LNCaP clone FGC (cell line): ENCODE measurements around the gene PATE1.
"Not testable (repeated sequence)": the region's sequence is repeated elsewhere in the genome, so short reads cannot be mapped to it uniquely, and the experiment has no call there.

Experiments used
- DNase-seq: peaks from one replicate; pipeline ENCODE4 v3.0.0-alpha.2; 2011; ENCODE audit warnings: low read depth
- H3K4me3 ChIP-seq: 2 replicates; pipeline ENCODE4 v1.5.1; 2011; ENCODE audit warnings: mild to moderate bottlenecking, low read depth, low read length, control low read depth
- TF ChIP-seq, protein P1 (sequence below): IDR thresholded peaks from 2 replicates; pipeline ENCODE4 v1.5.1; 2012; ENCODE audit warnings: mild to moderate bottlenecking; ENCODE audit not compliant: control insufficient read depth, insufficient read depth; ENCODE audit errors: extremely low read depth

Gene PATE1, protein sequence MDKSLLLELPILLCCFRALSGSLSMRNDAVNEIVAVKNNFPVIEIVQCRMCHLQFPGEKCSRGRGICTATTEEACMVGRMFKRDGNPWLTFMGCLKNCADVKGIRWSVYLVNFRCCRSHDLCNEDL

DNA sequence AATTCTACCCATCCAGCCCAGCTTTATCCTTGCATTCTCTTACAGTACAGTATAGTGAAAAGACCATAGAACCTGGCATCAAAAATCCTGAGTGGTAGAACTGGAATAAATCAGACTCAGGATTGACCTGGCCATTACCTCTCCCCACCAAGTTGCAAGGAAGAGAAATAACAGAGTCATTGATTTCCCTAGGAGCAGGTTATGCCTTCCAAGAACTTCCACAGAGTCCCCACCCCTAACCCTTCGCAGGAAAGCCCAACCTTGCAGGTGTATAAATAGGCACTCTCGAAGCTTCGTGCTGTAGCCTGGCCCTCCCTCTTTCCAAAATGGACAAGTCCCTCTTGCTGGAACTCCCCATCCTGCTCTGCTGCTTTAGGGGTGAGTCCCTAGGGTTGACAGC is at the start of gene PATE1:
PATE1 (plus strand) TSS at position 301 of the 400 bp plus-strand sequence; CDS start at position 327, 26 bp downstream.
- no peak for DNase-seq
- TF ChIP-seq, protein P1, sequence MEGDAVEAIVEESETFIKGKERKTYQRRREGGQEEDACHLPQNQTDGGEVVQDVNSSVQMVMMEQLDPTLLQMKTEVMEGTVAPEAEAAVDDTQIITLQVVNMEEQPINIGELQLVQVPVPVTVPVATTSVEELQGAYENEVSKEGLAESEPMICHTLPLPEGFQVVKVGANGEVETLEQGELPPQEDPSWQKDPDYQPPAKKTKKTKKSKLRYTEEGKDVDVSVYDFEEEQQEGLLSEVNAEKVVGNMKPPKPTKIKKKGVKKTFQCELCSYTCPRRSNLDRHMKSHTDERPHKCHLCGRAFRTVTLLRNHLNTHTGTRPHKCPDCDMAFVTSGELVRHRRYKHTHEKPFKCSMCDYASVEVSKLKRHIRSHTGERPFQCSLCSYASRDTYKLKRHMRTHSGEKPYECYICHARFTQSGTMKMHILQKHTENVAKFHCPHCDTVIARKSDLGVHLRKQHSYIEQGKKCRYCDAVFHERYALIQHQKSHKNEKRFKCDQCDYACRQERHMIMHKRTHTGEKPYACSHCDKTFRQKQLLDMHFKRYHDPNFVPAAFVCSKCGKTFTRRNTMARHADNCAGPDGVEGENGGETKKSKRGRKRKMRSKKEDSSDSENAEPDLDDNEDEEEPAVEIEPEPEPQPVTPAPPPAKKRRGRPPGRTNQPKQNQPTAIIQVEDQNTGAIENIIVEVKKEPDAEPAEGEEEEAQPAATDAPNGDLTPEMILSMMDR: no peak
- no peak within 1 kb of the TSS for H3K4me3 ChIP-seq

DNA sequence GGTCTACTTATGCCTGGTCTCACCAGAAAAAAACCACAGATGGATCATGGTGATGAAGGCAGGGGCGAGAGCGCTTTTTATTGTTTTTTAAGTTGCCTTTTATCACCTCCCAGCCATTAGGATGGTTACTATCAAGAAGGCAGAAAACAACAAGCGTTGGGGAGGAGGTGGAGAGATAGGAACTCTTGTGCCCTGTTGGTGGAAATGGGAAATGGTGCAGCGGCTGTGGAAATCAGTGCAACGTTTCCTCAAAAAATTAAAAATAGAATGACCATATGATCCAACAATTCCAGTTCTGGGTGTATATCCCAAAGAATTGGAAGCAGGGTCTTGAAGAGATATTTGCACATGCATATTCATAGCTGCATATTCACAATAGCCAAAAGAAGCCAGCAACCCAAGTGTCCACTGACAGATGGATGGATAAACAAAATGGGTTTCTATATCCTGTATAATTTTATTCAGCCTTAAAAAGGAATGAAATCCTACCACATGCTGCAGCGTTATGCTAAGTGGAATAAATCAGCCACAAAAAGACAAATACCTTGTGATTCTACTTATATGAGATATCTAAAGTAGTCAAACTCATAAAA is 45.0 kb upstream of the PATE1 start:
- no peak overlapping the region for H3K4me3 ChIP-seq
- TF ChIP-seq, protein P1: no peak
- no peak for DNase-seq

DNA sequence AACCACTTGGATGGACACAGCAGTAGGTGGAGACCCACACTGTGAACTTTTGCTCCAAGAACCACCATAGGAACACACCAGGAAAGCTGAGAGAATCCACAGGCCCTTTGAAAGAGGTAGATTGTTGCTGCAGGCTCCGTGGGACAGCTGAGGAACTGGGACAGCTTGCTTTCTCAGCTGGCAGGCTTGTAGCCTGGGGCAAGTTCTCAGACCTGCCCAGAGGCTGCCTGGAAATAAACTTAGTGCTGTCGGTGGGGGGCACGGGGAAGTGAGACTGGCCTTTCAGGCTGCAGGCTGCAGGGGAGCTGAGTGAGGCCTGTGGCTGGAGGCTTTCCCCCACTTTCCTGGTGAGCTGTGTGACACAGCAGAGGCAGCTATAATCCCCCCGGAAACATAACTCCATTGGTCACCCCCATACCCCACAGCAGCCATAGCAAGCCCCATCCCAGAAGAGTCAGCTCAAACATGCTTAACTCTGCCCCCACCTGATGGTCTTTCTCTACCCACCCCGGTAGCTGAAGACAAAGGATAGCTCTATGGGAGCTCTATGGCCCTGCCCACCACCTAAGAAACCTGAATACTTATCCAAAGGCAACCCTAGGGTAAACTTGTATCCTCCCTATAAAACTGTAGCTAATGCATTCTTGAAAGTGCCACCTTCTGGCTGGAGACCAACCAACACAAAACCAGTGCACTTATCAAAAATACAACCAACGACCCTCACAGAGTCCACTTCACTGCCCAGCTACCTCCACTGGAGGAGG is 44.0 kb upstream of the PATE1 start:
- no peak for DNase-seq
- TF ChIP-seq, protein P1: no peak
- H3K4me3 ChIP-seq: no peak overlapping the region

DNA sequence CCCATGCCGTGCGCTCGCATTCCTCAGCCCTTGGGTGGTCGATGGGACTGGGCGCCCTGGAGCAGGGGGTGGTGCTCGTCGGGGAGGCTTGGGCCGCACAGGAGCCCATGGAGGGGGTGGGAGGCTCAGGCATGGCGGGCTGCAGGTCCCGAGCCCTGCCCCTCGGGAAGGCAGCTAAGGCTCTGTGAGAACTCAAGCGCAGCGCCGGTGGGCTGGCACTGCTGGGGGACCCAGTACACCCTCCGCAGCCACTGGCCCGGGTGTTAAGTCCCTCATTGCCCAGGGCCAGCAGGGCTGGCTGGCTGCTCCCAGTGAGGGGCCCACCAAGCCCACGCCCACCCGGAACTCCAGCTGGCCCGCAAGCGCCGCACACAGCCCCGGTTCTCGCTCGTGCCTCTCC is 41.4 kb upstream of the PATE1 start:
- not testable (repeated sequence) for H3K4me3 ChIP-seq, DNase-seq

DNA sequence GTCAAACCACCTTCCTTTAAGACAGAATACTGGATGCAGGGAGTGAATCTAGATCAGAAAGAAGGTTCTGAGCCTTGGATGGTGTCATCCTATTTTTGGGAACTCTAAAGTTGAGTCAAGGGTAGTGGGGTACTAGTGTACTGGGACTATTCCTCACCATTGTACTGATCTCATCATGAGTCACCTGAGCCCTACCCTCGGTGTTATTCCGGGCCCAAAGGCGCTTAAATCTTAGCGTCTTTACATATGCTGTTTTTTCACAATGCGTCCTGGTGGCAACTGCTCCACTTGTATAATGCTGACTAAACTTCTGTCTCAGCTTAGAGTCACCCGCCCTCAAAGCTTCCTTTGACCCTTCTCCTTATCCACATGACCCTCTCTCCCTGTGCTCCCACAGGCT is 25.3 kb upstream of the PATE1 start:
- H3K4me3 ChIP-seq: no peak overlapping the region
- no peak for DNase-seq
- TF ChIP-seq, protein P1: no peak

DNA sequence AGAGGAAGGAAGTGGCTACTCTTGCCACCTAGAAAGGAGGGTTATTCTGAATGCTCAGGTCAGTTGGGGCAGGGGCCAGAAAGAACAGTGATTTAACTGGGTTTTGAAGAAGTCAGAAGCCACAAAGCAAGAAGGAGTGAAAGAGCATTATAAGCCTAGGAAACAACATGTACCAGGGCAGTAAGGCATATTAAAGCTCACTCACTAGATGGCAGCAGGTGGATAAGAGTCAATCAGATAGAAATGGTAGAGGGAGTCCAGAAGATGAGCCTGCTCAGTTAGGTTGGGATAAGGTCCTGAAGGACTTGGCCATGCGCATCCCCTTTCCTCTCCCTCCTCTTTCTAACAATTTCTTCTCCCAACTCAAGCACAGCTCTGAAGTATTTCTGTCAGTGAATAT is 22.0 kb upstream of the PATE1 start:
- H3K4me3 ChIP-seq: no peak overlapping the region
- no peak for DNase-seq

DNA sequence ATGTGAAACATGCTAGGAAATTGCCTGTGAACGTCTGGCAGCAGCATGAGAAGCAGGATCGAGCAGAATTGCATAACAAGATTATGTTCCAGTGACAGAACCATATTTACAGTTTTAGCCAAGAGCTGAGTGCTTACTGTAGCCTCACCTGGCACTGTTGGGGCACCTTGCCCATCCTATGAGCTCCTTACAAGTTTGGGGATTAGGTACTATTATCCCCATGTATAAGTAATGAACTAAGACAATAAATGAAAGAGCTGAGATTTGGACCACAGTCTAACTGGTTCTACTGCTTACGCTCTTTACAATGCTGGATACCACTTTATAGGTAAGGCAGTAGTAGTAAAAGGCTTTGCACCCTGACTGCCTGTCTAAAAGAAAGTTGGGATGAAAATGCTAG is 17.1 kb upstream of the PATE1 start:
- peak; percentile 34 for DNase-seq
- TF ChIP-seq, protein P1: no peak
- no peak overlapping the region for H3K4me3 ChIP-seq

More for the DNA sequence above, 22.0 kb upstream of the PATE1 start:
- TF ChIP-seq, protein P1: peak; percentile 45
